MM.1S (cell line): ENCODE data around the gene EPB41.

Experiments used
- DNase-seq: peaks from one replicate; pipeline ENCODE4 v3.0.0-alpha.2; 2015
- H2AFZ ChIP-seq: fragments of 300-600 bp; sonication (generic); 2 replicates; pipeline ENCODE4 v1.6.0; 2016; ENCODE audit warnings: antibody characterized with exemption, low read length
- H3F3A ChIP-seq: fragments of 300-600 bp; sonication (generic); 2 replicates; pipeline ENCODE4 v1.6.1; 2016; ENCODE audit warnings: mild to moderate bottlenecking, antibody characterized with exemption, low read length, moderate library complexity, mixed read lengths; ENCODE audit not compliant: insufficient read depth
- H3K27ac ChIP-seq: fragments of 300-600 bp; sonication (generic); 2 replicates; pipeline ENCODE4 v1.5.1; 2016; ENCODE audit warnings: mild to moderate bottlenecking, low read length
- H3K27me3 ChIP-seq: fragments of 300-600 bp; sonication (generic); replicated peaks from 2 replicates; pipeline ENCODE4 v1.6.0; 2016; ENCODE audit warnings: low read length; ENCODE audit not compliant: insufficient read depth
- H3K36me3 ChIP-seq: fragments of 300-600 bp; sonication (generic); replicated peaks from 2 replicates; pipeline ENCODE4 v1.6.1; 2016; ENCODE audit warnings: mild to moderate bottlenecking, low read length, mixed read lengths; ENCODE audit not compliant: insufficient read depth
- H3K4me1 ChIP-seq: fragments of 300-600 bp; sonication (generic); 2 replicates; pipeline ENCODE4 v1.6.1; 2016; ENCODE audit warnings: low read length, mixed read lengths
- H3K4me2 ChIP-seq: fragments of 300-600 bp; sonication (generic); 2 replicates; pipeline ENCODE4 v1.6.0; 2016; ENCODE audit warnings: low read depth, low read length
- H3K4me3 ChIP-seq: fragments of 300-600 bp; sonication (generic); 2 replicates; pipeline ENCODE4 v1.5.1; 2016; ENCODE audit warnings: low read length, mixed read lengths
- H3K79me2 ChIP-seq: fragments of 300-600 bp; sonication (generic); 2 replicates; pipeline ENCODE4 v1.6.1; 2016; ENCODE audit warnings: mixed run types, low read length, mixed read lengths
- H3K9ac ChIP-seq: fragments of 300-600 bp; sonication (generic); 2 replicates; pipeline ENCODE4 v1.6.1; 2016; ENCODE audit warnings: low read length, mixed read lengths
- H3K9me2 ChIP-seq: fragments of 300-600 bp; sonication (generic); replicated peaks from 2 replicates; pipeline ENCODE4 v1.6.1; 2016; ENCODE audit warnings: mild to moderate bottlenecking, low read length, mixed read lengths; ENCODE audit not compliant: insufficient read depth
- H3K9me3 ChIP-seq: fragments of 300-600 bp; sonication (generic); replicated peaks from 2 replicates; pipeline ENCODE4 v1.6.1; 2016; ENCODE audit warnings: mild to moderate bottlenecking, low read length, mixed read lengths; ENCODE audit not compliant: insufficient read depth
- H4K20me1 ChIP-seq: fragments of 300-600 bp; sonication (generic); 2 replicates; pipeline ENCODE4 v1.6.1; 2016; ENCODE audit warnings: mild to moderate bottlenecking, low read length, moderate library complexity, mixed read lengths; ENCODE audit not compliant: insufficient read depth
- CTCF ChIP-seq: fragments of 300-600 bp; sonication (generic); IDR thresholded peaks from 2 replicates; pipeline ENCODE4 v1.5.1; 2016; ENCODE audit warnings: antibody characterized with exemption, low read length, mixed read lengths
- EZH2 ChIP-seq: fragments of 300-600 bp; sonication (generic); optimal IDR thresholded peaks from 2 replicates; pipeline ENCODE3; 2017; ENCODE audit warnings: low read depth, mild to moderate bottlenecking, antibody characterized with exemption, low read length, mixed read lengths
- EZH2phosphoT487 ChIP-seq: fragments of 300-600 bp; sonication (generic); IDR thresholded peaks from 2 replicates; pipeline ENCODE4 v1.6.1; 2018; ENCODE audit warnings: antibody characterized with exemption, low read length

The EPB41 gene

GRCh38 chr1:29133861-29134694 lies 219.7 kb downstream of the EPB41 start:
- no peak overlapping the region for H2AFZ ChIP-seq
- TF ChIP-seq EZH2, result no peak
- no peak for TF ChIP-seq CTCF
- no peak for TF ChIP-seq EZH2phosphoT487
- H3K9ac ChIP-seq, result no peak overlapping the region

GRCh38 chr1:29134695-29135028 lies 220.3 kb downstream of the EPB41 start:
- H3K27ac ChIP-seq, result no peak overlapping the region
- H3K9ac ChIP-seq, result no peak overlapping the region
- no peaks in the 10 kb centered on the region for H3K9me2 ChIP-seq
- H3K27me3 ChIP-seq, result 0 out of 2 replicates have a peak, but pooled peaks cover 10% of the 10 kb centered on the region
- H3K4me2 ChIP-seq, result no peak overlapping the region
- no peak overlapping the region for H3K4me3 ChIP-seq
- no peaks in the 10 kb centered on the region for H3K4me1 ChIP-seq
- no peak overlapping the region for H2AFZ ChIP-seq
- no peaks in the 10 kb centered on the region for H4K20me1 ChIP-seq
- H3K36me3 ChIP-seq, result no peaks in the 10 kb centered on the region
- no peak for DNase-seq
- H3F3A ChIP-seq, result no peaks in the 10 kb centered on the region
- no peaks in the 10 kb centered on the region for H3K79me2 ChIP-seq
- H3K9me3 ChIP-seq, result no peaks in the 10 kb centered on the region
- TF ChIP-seq EZH2phosphoT487, result no peak
- no peak for TF ChIP-seq EZH2
- TF ChIP-seq CTCF, result no peak

More at GRCh38 chr1:29133861-29134694, 219.7 kb downstream of the EPB41 start:
- Histone ChIP-seq H3K4me2 (no peak overlapping the region), H3K9me3 (no peaks in the 10 kb centered on the region), H3K4me3 (no peak overlapping the region), H3K36me3 (no peaks in the 10 kb centered on the region), H3K79me2 (no peaks in the 10 kb centered on the region), H3F3A (no peaks in the 10 kb centered on the region), H4K20me1 (no peaks in the 10 kb centered on the region), H3K27ac (no peak overlapping the region), H3K9me2 (no peaks in the 10 kb centered on the region), H3K27me3 (0 out of 2 replicates have a peak, but pooled peaks cover 10% of the 10 kb centered on the region), H3K4me1 (no peaks in the 10 kb centered on the region)
- DNase-seq, result no peak

- H3K4me3 ChIP-seq, result no peak overlapping the region
- H4K20me1 ChIP-seq, result no peaks in the 10 kb centered on the region
- H2AFZ ChIP-seq, result no peak overlapping the region
- H3K4me2 ChIP-seq, result no peak overlapping the region
- H3K9me2 ChIP-seq, result no peaks in the 10 kb centered on the region
- no peak for TF ChIP-seq EZH2
- TF ChIP-seq EZH2phosphoT487, result no peak
- no peak for TF ChIP-seq CTCF
- H3K27ac ChIP-seq, result no peak overlapping the region
- H3K36me3 ChIP-seq, result no peaks in the 10 kb centered on the region
- no peak for DNase-seq
- 0 out of 2 replicates have a peak, but pooled peaks cover 10% of the 10 kb centered on the region for H3K27me3 ChIP-seq
- H3F3A ChIP-seq, result no peaks in the 10 kb centered on the region
- no peaks in the 10 kb centered on the region for H3K9me3 ChIP-seq
- H3K9ac ChIP-seq, result no peak overlapping the region
- no peaks in the 10 kb centered on the region for H3K4me1 ChIP-seq
- H3K79me2 ChIP-seq, result no peaks in the 10 kb centered on the region
Observed at GRCh38 chr1:29136391-29136915, 222.1 kb downstream of the EPB41 start.
